Common myeloid progenitor, CD34-positive (primary cell): ENCODE results near the gene SAMD4A.

ENCODE experiments used
- CTCF ChIA-PET: fragments of 350-600 bp; sonication (Branson Sonifier 250); formaldehyde crosslinking; loops from one replicate; lab custom pipeline; 2021; ENCODE audit warnings: antibody characterized with exemption; lab: Charles Lee
- POLR2A ChIA-PET: fragments of 350-600 bp; sonication (Branson Sonifier 250); formaldehyde crosslinking; loops from one replicate; lab custom pipeline; 2021; ENCODE audit warnings: antibody characterized with exemption; lab: Charles Lee
- DNase-seq, 3 donors: peaks; one replicate each; pipeline versions ENCODE4 v3.0.0 to v3.0.0-alpha.2; 2013
- H3K27ac ChIP-seq, 2 experiments: 1 replicate in 1 of 2; 2 replicates in 1 of 2; pipeline ENCODE4 v1.7.0; 2013; ENCODE audit warnings: inconsistent platforms in 2 of 2, low read length in 2 of 2, mild to moderate bottlenecking in 2 of 2, low read depth in 1 of 2, moderate library complexity in 1 of 2; ENCODE audit not compliant: severe bottlenecking in 2 of 2, insufficient read depth in 1 of 2, poor library complexity in 1 of 2
- H3K27me3 ChIP-seq, 5 experiments: replicated peaks in 2 of 5; 1 replicate in 3 of 5; 2 replicates in 2 of 5; pipeline versions ENCODE4 v1.6.1 to v1.7.0; 2013; ENCODE audit warnings: low read length in 4 of 5, mild to moderate bottlenecking in 2 of 5, moderate library complexity in 2 of 5, inconsistent platforms in 1 of 5; ENCODE audit not compliant: insufficient read depth in 5 of 5, control insufficient read depth in 4 of 5
- H3K36me3 ChIP-seq, 4 experiments: 1 replicate in 2 of 4; 2 replicates in 2 of 4; pipeline versions ENCODE4 v1.6.1 to v1.7.0; 2013; ENCODE audit warnings: low read length in 3 of 4, control low read depth in 1 of 4, mild to moderate bottlenecking in 1 of 4; ENCODE audit not compliant: control insufficient read depth in 4 of 4, insufficient read depth in 4 of 4
- H3K4me1 ChIP-seq, 4 experiments: 1 replicate in 3 of 4; 2 replicates in 1 of 4; pipeline versions ENCODE4 v1.6.1 to v1.7.1; 2013; ENCODE audit warnings: low read length in 3 of 4, mild to moderate bottlenecking in 3 of 4, control low read depth in 1 of 4, inconsistent platforms in 1 of 4, moderate library complexity in 1 of 4; ENCODE audit not compliant: control insufficient read depth in 4 of 4, insufficient read depth in 4 of 4; ENCODE audit errors: control extremely low read depth in 1 of 4
- H3K4me3 ChIP-seq, 7 experiments: 1 replicate in 4 of 7; 2 replicates in 3 of 7; pipeline versions ENCODE4 v1.5.1 to v1.7.0; 2013; ENCODE audit warnings: mild to moderate bottlenecking in 7 of 7, low read length in 6 of 7, moderate library complexity in 6 of 7, inconsistent platforms in 2 of 7, low read depth in 2 of 7, control low read depth in 1 of 7; ENCODE audit not compliant: insufficient read depth in 4 of 7, control insufficient read depth in 1 of 7; ENCODE audit errors: extremely low read depth in 1 of 7
- H3K9me3 ChIP-seq, 5 experiments: 1 replicate in 4 of 5; 2 replicates in 1 of 5; pipeline versions ENCODE4 v1.6.1 to v1.7.1; 2013; ENCODE audit warnings: low read length in 4 of 5, mild to moderate bottlenecking in 2 of 5, inconsistent platforms in 1 of 5, low read depth in 1 of 5, moderate library complexity in 1 of 5; ENCODE audit not compliant: control insufficient read depth in 4 of 5, insufficient read depth in 2 of 5; ENCODE audit errors: control extremely low read depth in 1 of 5
- WGBS: methylation state at CpG from one replicate; pipeline ENCODE4 v1.1.5; 2013; ENCODE audit not compliant: insufficient coverage; 5-methylcytosine and 5-hydroxymethylcytosine counted together

SAMD4A gene

DNA sequence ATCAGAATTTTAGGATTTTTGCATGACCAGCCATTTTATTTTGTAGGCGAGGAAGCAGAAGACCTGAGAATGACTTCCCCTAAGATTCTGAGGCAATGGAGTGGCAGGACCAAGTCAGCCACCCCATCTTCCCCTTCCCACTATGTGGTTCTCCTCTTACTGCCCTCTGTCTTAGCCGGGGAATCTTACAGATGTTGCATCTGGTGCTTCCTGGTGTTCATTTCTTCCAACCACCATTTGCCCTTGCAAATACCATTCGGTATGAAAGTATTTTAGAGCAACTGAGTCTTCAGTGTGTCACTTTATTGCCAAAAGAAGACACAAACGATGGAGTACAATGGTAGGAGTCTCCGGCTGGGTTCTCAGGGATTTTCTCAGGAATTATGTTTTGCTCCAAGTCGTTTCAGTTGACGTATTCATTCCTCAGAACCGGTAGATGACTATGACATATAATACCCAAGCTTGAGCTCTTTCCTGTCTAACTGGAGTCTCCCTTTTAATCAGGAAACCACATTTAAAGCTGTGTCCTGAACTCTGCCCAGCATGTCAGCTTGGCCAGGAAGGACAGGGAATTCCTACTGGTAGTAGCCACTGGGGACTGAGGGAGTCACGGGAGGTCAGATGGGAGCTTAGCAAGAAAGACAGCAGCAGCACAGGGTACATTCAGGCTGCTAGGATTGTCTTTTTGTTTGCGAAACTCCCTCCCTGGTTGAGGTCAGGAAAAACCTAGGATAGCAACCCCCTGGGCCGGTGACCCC is 87.0 kb downstream of the SAMD4A start:
- WGBS, result 25% methylated on average over 8 of the region's 11 CpGs
- Histone ChIP-seq H3K4me3 (peak overlapping the region in 5 of 7 experiments; percentile 14 to 36 (median 19)), H3K4me1 (peaks cover 0 to 33% (median 21%) of the 10 kb centered on the region in 4 experiments), H3K27ac (no peak overlapping the region), H3K27me3 (no peaks in the 10 kb centered on the region), H3K9me3 (no peaks in the 10 kb centered on the region), H3K36me3 (no peaks in the 10 kb centered on the region)
- CTCF ChIA-PET, result interaction anchor here (0.8 to 2.5 kb wide), 11 partner anchors 9 to 152 kb away, joined by 3 to 13 read pairs (median 3); partner anchors contain the start of gene SAMD4A
- POLR2A ChIA-PET, result interaction anchor here (0.6 kb wide), 1 partner anchor 1639 kb away, joined by 3 read pairs; no protein-coding TSS in a partner anchor
- peak; percentile 21 to 85 (median 81) for DNase-seq

DNA sequence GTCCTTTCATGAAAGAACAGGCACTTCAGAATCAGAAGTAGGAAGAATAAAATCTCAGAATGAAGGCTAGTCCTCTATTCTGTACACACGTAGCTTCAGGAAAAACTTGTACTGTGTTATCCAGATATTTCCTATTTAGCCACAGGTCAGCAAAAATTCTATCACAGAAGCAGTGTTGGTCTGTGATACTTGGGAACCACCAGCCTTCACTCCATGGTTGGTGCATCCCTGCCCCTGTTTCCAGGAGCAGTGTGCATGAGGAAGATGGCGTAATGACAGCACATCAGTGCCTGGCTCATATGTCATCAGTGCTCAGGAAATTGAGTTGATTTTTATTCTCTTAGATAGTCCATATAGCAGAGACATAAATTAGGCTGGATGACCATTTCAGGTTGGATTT is 87.7 kb downstream of the SAMD4A start:
- Histone ChIP-seq H3K9me3 (no peaks in the 10 kb centered on the region), H3K27me3 (no peaks in the 10 kb centered on the region), H3K36me3 (no peaks in the 10 kb centered on the region), H3K4me1 (peaks cover 0 to 29% (median 21%) of the 10 kb centered on the region in 4 experiments), H3K27ac (no peak overlapping the region), H3K4me3 (no peak overlapping the region)
- CTCF ChIA-PET, result interaction anchor here (0.8 to 2.5 kb wide), 10 partner anchors 9 to 151 kb away, joined by 3 to 13 read pairs (median 4); partner anchors contain the start of gene SAMD4A
- WGBS, result 50% methylated on average over 2 of the region's 2 CpGs
- DNase-seq, result no peak
- POLR2A ChIA-PET, result interaction anchor here (0.6 kb wide), 1 partner anchor 1638 kb away, joined by 3 read pairs; no protein-coding TSS in a partner anchor

DNA sequence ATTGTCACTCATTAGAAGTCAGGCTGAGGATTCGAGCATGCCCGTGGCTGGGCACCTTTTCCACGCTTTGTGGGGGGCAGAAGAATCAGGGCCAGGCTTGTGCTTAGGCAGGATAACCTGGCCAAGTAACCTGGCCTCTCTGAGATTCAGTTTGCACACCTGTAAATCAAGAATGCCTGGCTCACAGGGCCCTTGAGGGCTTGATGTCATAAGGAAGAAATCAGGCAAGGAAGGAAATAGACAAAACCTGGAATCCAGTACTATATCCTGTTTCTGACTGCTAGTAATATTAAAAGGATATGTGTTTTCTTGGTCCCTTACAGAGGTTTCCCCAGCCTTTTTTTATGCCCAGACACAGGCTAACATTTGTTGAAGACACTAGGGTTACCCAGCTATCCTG is 91.9 kb downstream of the SAMD4A start:
- Histone ChIP-seq H3K4me1 (peaks cover 0 to 10% (median 6%) of the 10 kb centered on the region in 4 experiments), H3K36me3 (no peaks in the 10 kb centered on the region), H3K27me3 (no peaks in the 10 kb centered on the region), H3K9me3 (no peaks in the 10 kb centered on the region), H3K27ac (no peak overlapping the region), H3K4me3 (no peak overlapping the region)
- POLR2A ChIA-PET, result no interaction called here
- no peak for DNase-seq
- CTCF ChIA-PET, result no interaction called here
- WGBS, result 100% methylated on average over 3 of the region's 3 CpGs

DNA sequence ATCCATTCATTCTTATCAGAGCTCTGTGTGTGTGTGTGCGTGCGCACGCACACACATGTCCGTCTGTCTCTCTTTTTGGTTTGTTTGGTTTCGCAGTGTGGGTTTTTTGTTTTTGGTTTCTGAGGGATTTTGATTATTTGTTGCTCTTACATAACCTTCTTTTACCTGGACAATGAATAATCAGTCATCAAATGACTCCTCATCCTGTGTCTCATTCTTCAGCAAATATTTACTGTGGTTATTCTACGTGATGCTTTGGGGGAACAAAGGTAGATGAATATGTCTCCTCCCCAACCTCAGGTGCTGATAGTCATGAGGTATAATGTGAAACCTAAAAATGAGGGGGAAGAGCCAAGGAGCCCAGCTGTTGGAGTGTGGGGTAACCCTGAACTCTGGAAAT is 92.4 kb downstream of the SAMD4A start:
- H3K36me3 ChIP-seq, result no peaks in the 10 kb centered on the region
- CTCF ChIA-PET, result interaction anchor here (1.9 kb wide), 1 partner anchor 17 kb away, joined by 7 read pairs; no protein-coding TSS in a partner anchor
- H3K27ac ChIP-seq, result no peak overlapping the region
- no peak overlapping the region for H3K4me3 ChIP-seq
- no peak for DNase-seq
- H3K4me1 ChIP-seq, result peaks cover 0 to 8% (median 1%) of the 10 kb centered on the region in 4 experiments
- POLR2A ChIA-PET, result no interaction called here
- WGBS, result no CpG with 5 or more reads among the region's 6 CpGs
- H3K27me3 ChIP-seq, result no peaks in the 10 kb centered on the region
- H3K9me3 ChIP-seq, result no peaks in the 10 kb centered on the region

DNA sequence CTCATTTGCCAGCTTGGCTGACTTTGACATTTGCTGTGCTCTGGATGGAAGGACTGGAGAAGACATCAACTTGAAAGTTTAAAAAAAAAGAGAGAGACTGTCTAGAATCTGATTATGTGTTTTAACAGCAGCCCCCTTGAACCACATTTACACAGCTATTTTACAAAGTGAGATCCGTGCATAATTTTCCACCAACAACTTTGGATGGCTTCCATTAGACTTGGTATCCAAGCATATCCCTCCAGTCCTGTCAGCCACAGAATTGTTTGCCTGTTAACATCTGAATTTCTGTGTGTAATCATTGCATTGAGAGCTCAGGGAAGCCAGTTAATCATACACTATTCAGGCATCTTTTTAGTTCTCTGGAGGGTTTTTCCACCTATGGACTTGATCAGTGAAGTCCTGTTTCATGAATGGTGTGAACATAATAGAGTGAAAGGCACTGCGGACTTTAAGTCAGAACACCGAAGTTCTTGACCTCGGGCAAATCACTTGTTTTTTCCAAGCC is 93.7 kb downstream of the SAMD4A start:
- CTCF ChIA-PET, result interaction anchor here (1.6 to 1.9 kb wide), 2 partner anchors 10 to 18 kb away, joined by 7 to 8 read pairs; no protein-coding TSS in a partner anchor
- no peaks in the 10 kb centered on the region for H3K36me3 ChIP-seq
- no peak overlapping the region for H3K4me3 ChIP-seq
- DNase-seq, result no peak
- peaks cover 0 to 7% (median 0%) of the 10 kb centered on the region in 4 experiments for H3K4me1 ChIP-seq
- H3K27ac ChIP-seq, result no peak overlapping the region
- POLR2A ChIA-PET, result no interaction called here
- H3K9me3 ChIP-seq, result no peaks in the 10 kb centered on the region
- no peaks in the 10 kb centered on the region for H3K27me3 ChIP-seq
- WGBS, result 92% methylated on average over 1 of the region's 4 CpGs

DNA sequence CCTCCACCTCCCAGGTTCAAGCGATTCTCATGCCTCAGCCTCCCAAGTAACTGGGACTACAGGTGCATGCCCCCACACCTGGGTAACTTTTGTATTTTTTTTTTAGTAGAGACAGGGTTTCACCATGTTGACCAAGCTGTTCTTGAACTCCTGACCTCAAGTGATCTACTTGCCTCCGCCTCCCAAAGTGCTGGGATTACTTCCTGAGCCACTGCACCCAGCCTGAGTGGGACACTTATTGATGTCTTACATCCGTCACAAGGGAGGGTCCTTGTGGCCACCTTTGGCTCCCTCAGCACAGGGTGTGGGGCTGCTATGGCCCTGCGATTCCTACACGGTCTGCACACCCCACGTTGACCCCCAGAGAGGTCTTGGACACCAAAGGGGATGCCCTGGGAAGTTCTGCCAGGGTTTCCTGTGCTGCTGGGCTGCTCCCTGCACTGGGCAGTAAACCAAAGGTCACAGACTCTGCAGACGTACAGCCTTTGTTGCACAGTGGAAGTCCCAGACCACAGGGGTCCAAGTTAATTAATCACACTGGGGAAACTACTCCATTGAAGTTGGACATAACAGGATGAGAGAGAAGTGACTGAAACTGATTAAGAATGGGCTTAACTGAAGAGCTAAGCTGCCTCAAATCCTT is 95.7 kb downstream of the SAMD4A start:
- ChIA-PET POLR2A (interaction anchor here (0.6 kb wide), 1 partner anchor 367 kb away, joined by 4 read pairs; no protein-coding TSS in a partner anchor), CTCF (interaction anchor here (0.6 to 1.7 kb wide), 6 partner anchors 8 to 307 kb away, joined by 3 to 6 read pairs (median 4); no protein-coding TSS in a partner anchor)

More for the DNA sequence above, 95.7 kb downstream of the SAMD4A start:
- no peak for DNase-seq
- H3K36me3 ChIP-seq, result no peaks in the 10 kb centered on the region
- no peak overlapping the region for H3K27ac ChIP-seq
- no peaks in the 10 kb centered on the region for H3K9me3 ChIP-seq
- H3K27me3 ChIP-seq, result no peaks in the 10 kb centered on the region
- 89% methylated on average over 6 of the region's 7 CpGs for WGBS
- no peak overlapping the region for H3K4me3 ChIP-seq
- peaks cover 0 to 7% (median 0%) of the 10 kb centered on the region in 4 experiments for H3K4me1 ChIP-seq
